ENCODE data around the gene NDUFS2.

- no peak for TF ChIP-seq CTCF (IDR thresholded peaks at IDR 0.05; ENCODE audit: poor library complexity)
- no peak for TF ChIP-seq EZH2 (IDR thresholded peaks at IDR 0.05; ENCODE audit: borderline replicate concordance)
Measured at GRCh38 chr1:161168906-161169305, 33.3 kb upstream of the NDUFS2 start.
